ENCODE measurements around the gene E2F3. TPM values are rescaled to one million over a fixed set of nuclear protein-coding genes. Genes with fewer than 3 reads are reported as not detected.

The E2F3 gene
- total RNA-seq, 6 experiments from 2014 or later = 1.1 to 6.3 (median 4.1) TPM

DNA sequence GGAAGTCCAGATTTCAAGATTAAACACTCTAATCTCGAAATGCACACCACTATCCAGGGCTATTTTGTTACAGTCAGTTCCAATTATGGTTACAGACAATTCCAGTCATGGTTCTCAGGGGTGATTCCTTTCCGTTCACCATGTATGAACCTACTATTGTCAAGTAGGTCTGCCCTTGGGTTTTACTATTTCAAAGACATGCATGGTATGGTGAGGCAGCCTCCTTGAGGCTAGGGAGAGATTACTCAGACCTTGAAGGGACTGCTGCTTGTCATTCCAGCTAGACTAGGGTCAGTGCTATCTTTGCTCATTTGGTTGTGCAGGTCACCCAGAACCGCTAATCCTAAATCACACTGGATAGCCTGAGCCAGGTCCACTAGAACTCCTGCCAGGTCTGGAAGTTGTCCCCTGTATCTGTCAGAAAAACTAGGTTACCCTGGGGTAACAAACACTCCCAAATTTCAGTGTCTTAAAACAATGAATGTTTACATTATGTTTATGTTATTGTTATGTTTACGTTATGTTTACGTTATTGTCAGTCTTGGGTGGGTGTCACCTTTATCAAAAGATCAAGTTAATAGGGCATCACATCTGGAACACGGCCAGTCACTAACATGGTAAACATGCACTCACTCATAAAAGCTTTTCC, 41.1 kb upstream of the E2F3 start:
- intact Hi-C loops (cut with DNase I) = no loop called here

DNA sequence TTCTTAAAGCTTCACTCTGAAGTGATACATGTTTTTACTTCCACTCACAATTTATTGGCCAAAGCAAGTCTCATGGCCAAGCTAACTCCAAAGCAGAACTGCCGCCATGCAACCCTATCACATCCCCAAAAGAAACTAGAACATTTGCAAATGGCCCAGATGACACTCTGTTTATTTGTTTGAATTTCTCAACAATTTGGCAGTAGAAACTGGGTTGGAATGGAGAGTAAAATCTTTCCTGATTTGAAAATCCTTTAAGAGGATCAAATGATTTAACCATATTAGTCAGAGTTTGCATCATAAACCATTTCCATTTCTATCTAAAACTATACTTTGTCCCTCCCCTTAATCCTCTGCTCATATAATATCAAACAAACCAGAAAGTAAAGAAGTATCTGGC, 39.1 kb upstream of the E2F3 start:
- H3K27ac ChIP-seq = no peak overlapping the region
- 33% methylated on average over 1 of the region's 1 CpG for WGBS (ENCODE audit: insufficient coverage, low coverage, low lambda C conversion rate, missing lambda C conversion rate)
- H3K4me1 ChIP-seq = no peaks in the 10 kb centered on the region
- no peak for DNase-seq
- ATAC-seq = peak in 1 of 4 donors; percentile 66
- no peaks in the 10 kb centered on the region for H3K36me3 ChIP-seq
- intact Hi-C loops (cut with DNase I) = no loop called here
- no peaks in the 10 kb centered on the region for H3K27me3 ChIP-seq
- H3K4me3 ChIP-seq = no peak overlapping the region
- TF ChIP-seq, protein P1, sequence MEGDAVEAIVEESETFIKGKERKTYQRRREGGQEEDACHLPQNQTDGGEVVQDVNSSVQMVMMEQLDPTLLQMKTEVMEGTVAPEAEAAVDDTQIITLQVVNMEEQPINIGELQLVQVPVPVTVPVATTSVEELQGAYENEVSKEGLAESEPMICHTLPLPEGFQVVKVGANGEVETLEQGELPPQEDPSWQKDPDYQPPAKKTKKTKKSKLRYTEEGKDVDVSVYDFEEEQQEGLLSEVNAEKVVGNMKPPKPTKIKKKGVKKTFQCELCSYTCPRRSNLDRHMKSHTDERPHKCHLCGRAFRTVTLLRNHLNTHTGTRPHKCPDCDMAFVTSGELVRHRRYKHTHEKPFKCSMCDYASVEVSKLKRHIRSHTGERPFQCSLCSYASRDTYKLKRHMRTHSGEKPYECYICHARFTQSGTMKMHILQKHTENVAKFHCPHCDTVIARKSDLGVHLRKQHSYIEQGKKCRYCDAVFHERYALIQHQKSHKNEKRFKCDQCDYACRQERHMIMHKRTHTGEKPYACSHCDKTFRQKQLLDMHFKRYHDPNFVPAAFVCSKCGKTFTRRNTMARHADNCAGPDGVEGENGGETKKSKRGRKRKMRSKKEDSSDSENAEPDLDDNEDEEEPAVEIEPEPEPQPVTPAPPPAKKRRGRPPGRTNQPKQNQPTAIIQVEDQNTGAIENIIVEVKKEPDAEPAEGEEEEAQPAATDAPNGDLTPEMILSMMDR (IDR thresholded peaks at IDR 0.05) = no peak
- no peak for TF ChIP-seq POLR2A (IDR thresholded peaks at IDR 0.05)
- H3K9me3 ChIP-seq = no peaks in the 10 kb centered on the region

More for the DNA sequence above, 41.1 kb upstream of the E2F3 start:
- H3K36me3 ChIP-seq = no peaks in the 10 kb centered on the region
- no peak for ATAC-seq
- no peaks in the 10 kb centered on the region for H3K27me3 ChIP-seq
- H3K4me1 ChIP-seq = no peaks in the 10 kb centered on the region
- H3K4me3 ChIP-seq = no peak overlapping the region
- no peak overlapping the region for H3K27ac ChIP-seq
- DNase-seq = no peak
- WGBS (ENCODE audit: insufficient coverage, low coverage, low lambda C conversion rate, missing lambda C conversion rate) = 63% methylated on average over 5 of the region's 6 CpGs
- no peaks in the 10 kb centered on the region for H3K9me3 ChIP-seq
- TF ChIP-seq, protein P1 (IDR thresholded peaks at IDR 0.05) = no peak
- no peak for TF ChIP-seq POLR2A (IDR thresholded peaks at IDR 0.05)

DNA sequence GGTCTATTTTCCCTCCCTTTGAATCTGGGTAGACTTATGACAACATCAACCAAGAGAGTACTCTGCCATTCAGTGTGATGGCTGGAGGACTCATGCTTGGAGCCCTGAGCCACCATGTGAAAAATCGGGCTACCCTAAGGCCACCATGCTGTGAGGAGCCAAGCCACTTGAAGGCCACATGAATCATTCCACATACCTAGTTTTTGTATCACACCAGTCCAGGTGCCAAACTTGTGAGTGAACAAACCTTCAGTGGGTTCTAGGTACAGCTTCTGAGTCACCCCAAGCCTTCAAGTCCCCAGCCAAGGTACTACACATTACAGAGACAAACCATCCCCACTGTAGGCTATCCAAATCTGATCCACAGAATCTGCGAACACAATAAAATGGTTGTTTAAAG, 37.4 kb upstream of the E2F3 start:
- WGBS (ENCODE audit: insufficient coverage, low coverage, low lambda C conversion rate, missing lambda C conversion rate) = 90% methylated on average over 2 of the region's 2 CpGs
- TF ChIP-seq, protein P1 (IDR thresholded peaks at IDR 0.05) = no peak
- TF ChIP-seq POLR2A (IDR thresholded peaks at IDR 0.05) = no peak
- Histone ChIP-seq H3K27ac (no peak overlapping the region), H3K4me3 (no peak overlapping the region), H3K36me3 (no peaks in the 10 kb centered on the region), H3K4me1 (no peaks in the 10 kb centered on the region), H3K27me3 (no peaks in the 10 kb centered on the region), H3K9me3 (no peaks in the 10 kb centered on the region)
- DNase-seq = no peak
- intact Hi-C loops (cut with DNase I) = no loop called here
- ATAC-seq = no peak

DNA sequence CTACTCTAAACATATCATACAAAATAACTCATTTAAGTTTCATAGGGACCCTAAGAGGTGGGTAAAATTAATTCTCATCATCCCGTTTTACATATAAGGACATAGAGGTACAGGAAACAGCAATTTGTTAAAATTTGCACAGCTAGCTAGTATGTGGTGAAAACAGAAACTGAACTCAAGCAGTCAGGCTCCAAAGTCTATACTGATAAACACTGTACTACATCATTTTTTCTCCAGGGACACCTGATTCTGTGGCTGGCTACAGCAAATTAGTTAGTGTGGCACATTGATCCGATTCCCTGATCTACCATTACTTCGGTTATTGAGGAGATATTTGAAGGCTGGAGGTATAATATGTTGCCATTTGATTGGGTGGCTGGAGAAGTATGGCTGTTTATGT, 36.2 kb upstream of the E2F3 start:
- WGBS (ENCODE audit: insufficient coverage, low coverage, low lambda C conversion rate, missing lambda C conversion rate) = 47% methylated on average over 3 of the region's 3 CpGs
- ATAC-seq = peak in 1 of 4 donors; percentile 84
- H3K9me3 ChIP-seq = no peaks in the 10 kb centered on the region
- H3K4me1 ChIP-seq = no peaks in the 10 kb centered on the region
- H3K27ac ChIP-seq = no peak overlapping the region
- intact Hi-C loops (cut with DNase I) = no loop called here
- H3K36me3 ChIP-seq = no peaks in the 10 kb centered on the region
- no peak for TF ChIP-seq POLR2A (IDR thresholded peaks at IDR 0.05)
- TF ChIP-seq, protein P1 (IDR thresholded peaks at IDR 0.05) = no peak
- H3K27me3 ChIP-seq = no peaks in the 10 kb centered on the region
- H3K4me3 ChIP-seq = no peak overlapping the region
- DNase-seq = no peak

Measured in right lobe of liver (tissue), 6 donors.